MM.1S (cell line): ENCODE results near the gene SLC39A1.
A peak's percentile ranks its signal among the peaks of the same experiment; 100 is the strongest.

Experiments
- DNase-seq: peaks from one replicate; pipeline ENCODE4 v3.0.0-alpha.2; 2015
- H2AFZ ChIP-seq: fragments of 300-600 bp; sonication (generic); 2 replicates; pipeline ENCODE4 v1.6.0; 2016; ENCODE audit warnings: antibody characterized with exemption, low read length
- H3F3A ChIP-seq: fragments of 300-600 bp; sonication (generic); 2 replicates; pipeline ENCODE4 v1.6.1; 2016; ENCODE audit warnings: mild to moderate bottlenecking, antibody characterized with exemption, low read length, moderate library complexity, mixed read lengths; ENCODE audit not compliant: insufficient read depth
- H3K27ac ChIP-seq: fragments of 300-600 bp; sonication (generic); 2 replicates; pipeline ENCODE4 v1.5.1; 2016; ENCODE audit warnings: mild to moderate bottlenecking, low read length
- H3K27me3 ChIP-seq: fragments of 300-600 bp; sonication (generic); replicated peaks from 2 replicates; pipeline ENCODE4 v1.6.0; 2016; ENCODE audit warnings: low read length; ENCODE audit not compliant: insufficient read depth
- H3K36me3 ChIP-seq: fragments of 300-600 bp; sonication (generic); replicated peaks from 2 replicates; pipeline ENCODE4 v1.6.1; 2016; ENCODE audit warnings: mild to moderate bottlenecking, low read length, mixed read lengths; ENCODE audit not compliant: insufficient read depth
- H3K4me1 ChIP-seq: fragments of 300-600 bp; sonication (generic); 2 replicates; pipeline ENCODE4 v1.6.1; 2016; ENCODE audit warnings: low read length, mixed read lengths
- H3K4me2 ChIP-seq: fragments of 300-600 bp; sonication (generic); 2 replicates; pipeline ENCODE4 v1.6.0; 2016; ENCODE audit warnings: low read depth, low read length
- H3K4me3 ChIP-seq: fragments of 300-600 bp; sonication (generic); 2 replicates; pipeline ENCODE4 v1.5.1; 2016; ENCODE audit warnings: low read length, mixed read lengths
- H3K79me2 ChIP-seq: fragments of 300-600 bp; sonication (generic); 2 replicates; pipeline ENCODE4 v1.6.1; 2016; ENCODE audit warnings: mixed run types, low read length, mixed read lengths
- H3K9ac ChIP-seq: fragments of 300-600 bp; sonication (generic); 2 replicates; pipeline ENCODE4 v1.6.1; 2016; ENCODE audit warnings: low read length, mixed read lengths
- H3K9me2 ChIP-seq: fragments of 300-600 bp; sonication (generic); replicated peaks from 2 replicates; pipeline ENCODE4 v1.6.1; 2016; ENCODE audit warnings: mild to moderate bottlenecking, low read length, mixed read lengths; ENCODE audit not compliant: insufficient read depth
- H3K9me3 ChIP-seq: fragments of 300-600 bp; sonication (generic); replicated peaks from 2 replicates; pipeline ENCODE4 v1.6.1; 2016; ENCODE audit warnings: mild to moderate bottlenecking, low read length, mixed read lengths; ENCODE audit not compliant: insufficient read depth
- H4K20me1 ChIP-seq: fragments of 300-600 bp; sonication (generic); 2 replicates; pipeline ENCODE4 v1.6.1; 2016; ENCODE audit warnings: mild to moderate bottlenecking, low read length, moderate library complexity, mixed read lengths; ENCODE audit not compliant: insufficient read depth
- EZH2 ChIP-seq: fragments of 300-600 bp; sonication (generic); optimal IDR thresholded peaks from 2 replicates; pipeline ENCODE3; 2017; ENCODE audit warnings: low read depth, mild to moderate bottlenecking, antibody characterized with exemption, low read length, mixed read lengths
- EZH2phosphoT487 ChIP-seq: fragments of 300-600 bp; sonication (generic); IDR thresholded peaks from 2 replicates; pipeline ENCODE4 v1.6.1; 2018; ENCODE audit warnings: antibody characterized with exemption, low read length
- TF ChIP-seq, protein P1 (sequence below): fragments of 300-600 bp; sonication (generic); IDR thresholded peaks from 2 replicates; pipeline ENCODE4 v1.5.1; 2016; ENCODE audit warnings: antibody characterized with exemption, low read length, mixed read lengths

Gene SLC39A1

DNA sequence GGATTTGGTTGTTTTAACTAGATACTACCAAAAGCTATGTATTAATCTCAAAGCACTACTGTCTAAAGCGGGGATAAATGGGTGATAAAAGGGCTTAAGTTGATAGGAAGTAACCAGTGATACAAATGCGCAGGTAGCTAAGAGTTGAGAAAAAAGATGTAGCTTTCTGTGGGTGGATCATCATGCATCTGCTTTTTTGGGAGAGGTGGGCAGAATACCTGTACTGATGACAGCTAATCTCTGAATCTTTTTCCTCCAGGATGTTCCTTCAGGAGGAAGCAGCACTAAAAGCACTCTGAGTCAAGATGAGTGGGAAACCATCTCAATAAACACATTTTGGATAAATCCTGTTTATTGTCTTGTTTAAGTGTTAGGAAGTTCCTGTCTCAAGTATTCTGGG is 28.5 kb upstream of the SLC39A1 start:
- peak overlapping the region; percentile 63; the same call in 1 of the 2 replicates for H3K27ac ChIP-seq
- H3K9me3 ChIP-seq: no peaks in the 10 kb centered on the region
- no peak overlapping the region for H2AFZ ChIP-seq
- peak overlapping the region; percentile 60 for H3K4me2 ChIP-seq
- peaks cover 15% of the 10 kb centered on the region for H3K4me1 ChIP-seq
- H3K4me3 ChIP-seq: peak overlapping the region; percentile 89
- TF ChIP-seq, protein P1, sequence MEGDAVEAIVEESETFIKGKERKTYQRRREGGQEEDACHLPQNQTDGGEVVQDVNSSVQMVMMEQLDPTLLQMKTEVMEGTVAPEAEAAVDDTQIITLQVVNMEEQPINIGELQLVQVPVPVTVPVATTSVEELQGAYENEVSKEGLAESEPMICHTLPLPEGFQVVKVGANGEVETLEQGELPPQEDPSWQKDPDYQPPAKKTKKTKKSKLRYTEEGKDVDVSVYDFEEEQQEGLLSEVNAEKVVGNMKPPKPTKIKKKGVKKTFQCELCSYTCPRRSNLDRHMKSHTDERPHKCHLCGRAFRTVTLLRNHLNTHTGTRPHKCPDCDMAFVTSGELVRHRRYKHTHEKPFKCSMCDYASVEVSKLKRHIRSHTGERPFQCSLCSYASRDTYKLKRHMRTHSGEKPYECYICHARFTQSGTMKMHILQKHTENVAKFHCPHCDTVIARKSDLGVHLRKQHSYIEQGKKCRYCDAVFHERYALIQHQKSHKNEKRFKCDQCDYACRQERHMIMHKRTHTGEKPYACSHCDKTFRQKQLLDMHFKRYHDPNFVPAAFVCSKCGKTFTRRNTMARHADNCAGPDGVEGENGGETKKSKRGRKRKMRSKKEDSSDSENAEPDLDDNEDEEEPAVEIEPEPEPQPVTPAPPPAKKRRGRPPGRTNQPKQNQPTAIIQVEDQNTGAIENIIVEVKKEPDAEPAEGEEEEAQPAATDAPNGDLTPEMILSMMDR: no peak
- no peak for TF ChIP-seq EZH2phosphoT487
- TF ChIP-seq EZH2: no peak
- no peaks in the 10 kb centered on the region for H4K20me1 ChIP-seq
- H3F3A ChIP-seq: peaks cover 54% of the 10 kb centered on the region
- no peaks in the 10 kb centered on the region for H3K27me3 ChIP-seq
- DNase-seq: no peak
- peaks cover 21% of the 10 kb centered on the region for H3K79me2 ChIP-seq
- no peaks in the 10 kb centered on the region for H3K9me2 ChIP-seq
- H3K9ac ChIP-seq: peak overlapping the region; percentile 92; the same call in 1 of the 2 replicates
- H3K36me3 ChIP-seq: peaks cover 17% of the 10 kb centered on the region

DNA sequence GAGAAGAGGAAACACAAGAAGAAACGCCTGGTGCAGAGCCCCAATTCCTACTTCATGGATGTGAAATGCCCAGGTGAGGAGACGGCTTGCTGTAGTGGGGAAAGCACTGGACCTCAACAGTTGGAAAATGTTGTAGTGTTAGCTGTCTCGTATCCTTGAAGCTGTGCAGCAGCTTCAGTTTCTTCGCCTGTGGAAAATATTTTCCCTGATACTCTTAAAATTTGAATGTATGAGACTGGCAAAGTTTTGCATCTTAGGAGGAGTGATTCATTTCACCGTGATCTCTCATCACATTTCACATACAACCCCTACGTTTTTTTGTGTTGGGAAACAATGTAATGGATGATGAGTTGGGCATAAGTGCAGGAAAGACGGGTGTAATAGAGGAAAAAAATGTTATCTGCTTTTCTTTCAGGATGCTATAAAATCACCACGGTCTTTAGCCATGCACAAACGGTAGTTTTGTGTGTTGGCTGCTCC is 27.9 kb upstream of the SLC39A1 start:
- Histone ChIP-seq H3K27me3 (no peaks in the 10 kb centered on the region), H3F3A (peaks cover 55% of the 10 kb centered on the region), H3K36me3 (peaks cover 17% of the 10 kb centered on the region), H2AFZ (0 out of 2 replicates have a peak overlapping the region, but pooled peaks have one; percentile 29), H3K4me3 (peak overlapping the region; percentile 89), H3K9ac (peak overlapping the region; percentile 92), H3K27ac (peak overlapping the region; percentile 63; the same call in 1 of the 2 replicates), H3K4me1 (peaks cover 15% of the 10 kb centered on the region), H3K9me3 (no peaks in the 10 kb centered on the region), H3K79me2 (peaks cover 21% of the 10 kb centered on the region), H3K9me2 (no peaks in the 10 kb centered on the region), H3K4me2 (peak overlapping the region; percentile 60), H4K20me1 (no peaks in the 10 kb centered on the region)
- no peak for DNase-seq
- TF ChIP-seq EZH2phosphoT487 (no peak), EZH2 (no peak)
- TF ChIP-seq, protein P1: no peak

DNA sequence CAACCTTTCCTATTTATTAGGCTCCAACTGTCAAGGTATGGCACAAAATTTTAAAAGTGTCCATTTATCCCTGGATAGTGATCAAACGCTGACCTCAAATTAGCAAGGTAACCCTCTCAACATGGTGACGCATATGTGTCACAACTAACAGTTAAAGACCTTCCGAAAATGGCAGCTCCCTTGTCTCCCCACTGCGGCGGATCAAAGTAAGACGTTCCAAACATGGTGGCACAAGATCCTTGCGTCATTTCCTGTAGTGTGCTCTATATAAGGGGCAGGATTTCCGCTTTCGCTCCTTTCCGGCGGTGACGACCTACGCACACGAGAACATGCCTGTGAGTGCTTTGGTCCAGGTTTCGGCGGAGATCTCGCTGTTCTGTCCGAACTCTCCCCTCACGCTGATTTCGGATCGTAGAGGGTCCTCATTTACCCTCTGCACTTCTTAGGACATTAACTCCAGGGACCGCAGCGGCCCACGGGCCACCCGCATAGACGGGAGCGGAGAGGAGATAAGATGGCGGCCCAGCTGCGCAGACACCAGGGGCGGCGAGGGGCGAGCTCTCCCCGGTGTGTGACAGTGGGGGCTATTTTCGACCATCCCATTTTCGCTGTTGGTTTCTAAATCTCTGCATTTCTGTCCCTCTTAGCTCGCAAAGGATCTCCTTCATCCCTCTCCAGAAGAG is 27.3 kb upstream of the SLC39A1 start, which contains the start of gene RPS27:
Gene RPS27 (plus strand): TSS at position 295 of the 683 bp plus-strand sequence. CDS start 35 bp downstream, at position 330.
- Histone ChIP-seq H3K79me2 (peaks cover 21% of the 10 kb centered on the region), H3K4me1 (peaks cover 15% of the 10 kb centered on the region), H3K27ac (peak within 1 kb of the TSS; percentile 63; the same call in 1 of the 2 replicates), H3K4me2 (peak within 1 kb of the TSS; percentile 60), H3K27me3 (0 out of 2 replicates have a peak, but pooled peaks cover 3% of the 10 kb centered on the region), H3K9me2 (no peaks in the 10 kb centered on the region), H3K9ac (peak within 1 kb of the TSS; percentile 92), H4K20me1 (no peaks in the 10 kb centered on the region), H3K9me3 (no peaks in the 10 kb centered on the region), H2AFZ (peak within 1 kb of the TSS; percentile 64), H3K36me3 (peaks cover 17% of the 10 kb centered on the region), H3K4me3 (peak within 1 kb of the TSS; percentile 89), H3F3A (peaks cover 53% of the 10 kb centered on the region)
- DNase-seq: peak; percentile 100
- TF ChIP-seq, protein P1: no peak
- TF ChIP-seq EZH2: no peak
- TF ChIP-seq EZH2phosphoT487: no peak
